ENCODE data around the gene ASAP3. TPM values are rescaled to one million over a fixed set of nuclear protein-coding genes. Genes with fewer than 3 reads are reported as not detected.

Gene ASAP3
- total and polyA plus RNA-seq, 9 of the 15 experiments (the other 6 are each of a cell fraction or from before 2014, with no cell fraction given), result 1.7 to 31.2 (median 17.4) TPM

DNA sequence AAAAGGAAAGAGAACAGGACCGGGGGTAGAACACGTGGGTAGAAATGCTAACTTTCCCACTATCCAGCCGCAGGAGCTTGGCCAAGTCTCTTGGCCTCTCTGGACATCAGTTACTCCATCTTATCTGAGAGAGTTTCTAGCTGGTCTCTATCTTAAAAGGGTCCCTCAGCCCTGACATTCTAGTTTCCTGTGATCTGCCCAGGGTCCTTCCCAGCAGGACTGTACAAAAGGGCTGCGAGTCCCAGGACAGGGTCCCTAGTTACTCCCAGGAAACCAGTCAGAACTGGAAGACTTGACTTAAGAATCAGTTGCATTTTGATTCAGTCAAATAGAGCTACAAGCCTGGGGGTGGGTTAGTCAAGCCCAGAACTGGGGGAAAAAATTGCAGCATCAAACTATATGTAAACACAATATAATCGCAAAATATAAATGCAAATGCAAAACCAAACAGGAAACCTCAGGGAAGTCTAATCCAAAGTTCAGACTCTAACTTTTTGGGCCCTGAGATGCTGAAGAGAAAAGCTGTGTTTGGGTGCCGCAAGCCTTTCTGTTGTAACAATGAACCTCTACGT, 2.9 kb downstream of the ASAP3 start (continued):
- TF ChIP-seq JUND (IDR thresholded peaks at IDR 0.05; ENCODE audit: borderline replicate concordance, low read depth, low read length), result no peak
- TF ChIP-seq JUND (tag; IDR thresholded peaks at IDR 0.05; ENCODE audit: borderline replicate concordance, low read depth, low read length), result 0 out of 3 replicates have a peak, but pooled peaks have one; percentile 22
- no peak for TF ChIP-seq KAT2B (IDR thresholded peaks at IDR 0.05; ENCODE audit: low read depth, low read length)
- TF ChIP-seq, protein P1, sequence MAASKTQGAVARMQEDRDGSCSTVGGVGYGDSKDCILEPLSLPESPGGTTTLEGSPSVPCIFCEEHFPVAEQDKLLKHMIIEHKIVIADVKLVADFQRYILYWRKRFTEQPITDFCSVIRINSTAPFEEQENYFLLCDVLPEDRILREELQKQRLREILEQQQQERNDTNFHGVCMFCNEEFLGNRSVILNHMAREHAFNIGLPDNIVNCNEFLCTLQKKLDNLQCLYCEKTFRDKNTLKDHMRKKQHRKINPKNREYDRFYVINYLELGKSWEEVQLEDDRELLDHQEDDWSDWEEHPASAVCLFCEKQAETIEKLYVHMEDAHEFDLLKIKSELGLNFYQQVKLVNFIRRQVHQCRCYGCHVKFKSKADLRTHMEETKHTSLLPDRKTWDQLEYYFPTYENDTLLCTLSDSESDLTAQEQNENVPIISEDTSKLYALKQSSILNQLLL (CRISPR knock-in tag; IDR thresholded peaks at IDR 0.05; ENCODE audit: borderline replicate concordance), result no peak
- TF ChIP-seq, protein P2, sequence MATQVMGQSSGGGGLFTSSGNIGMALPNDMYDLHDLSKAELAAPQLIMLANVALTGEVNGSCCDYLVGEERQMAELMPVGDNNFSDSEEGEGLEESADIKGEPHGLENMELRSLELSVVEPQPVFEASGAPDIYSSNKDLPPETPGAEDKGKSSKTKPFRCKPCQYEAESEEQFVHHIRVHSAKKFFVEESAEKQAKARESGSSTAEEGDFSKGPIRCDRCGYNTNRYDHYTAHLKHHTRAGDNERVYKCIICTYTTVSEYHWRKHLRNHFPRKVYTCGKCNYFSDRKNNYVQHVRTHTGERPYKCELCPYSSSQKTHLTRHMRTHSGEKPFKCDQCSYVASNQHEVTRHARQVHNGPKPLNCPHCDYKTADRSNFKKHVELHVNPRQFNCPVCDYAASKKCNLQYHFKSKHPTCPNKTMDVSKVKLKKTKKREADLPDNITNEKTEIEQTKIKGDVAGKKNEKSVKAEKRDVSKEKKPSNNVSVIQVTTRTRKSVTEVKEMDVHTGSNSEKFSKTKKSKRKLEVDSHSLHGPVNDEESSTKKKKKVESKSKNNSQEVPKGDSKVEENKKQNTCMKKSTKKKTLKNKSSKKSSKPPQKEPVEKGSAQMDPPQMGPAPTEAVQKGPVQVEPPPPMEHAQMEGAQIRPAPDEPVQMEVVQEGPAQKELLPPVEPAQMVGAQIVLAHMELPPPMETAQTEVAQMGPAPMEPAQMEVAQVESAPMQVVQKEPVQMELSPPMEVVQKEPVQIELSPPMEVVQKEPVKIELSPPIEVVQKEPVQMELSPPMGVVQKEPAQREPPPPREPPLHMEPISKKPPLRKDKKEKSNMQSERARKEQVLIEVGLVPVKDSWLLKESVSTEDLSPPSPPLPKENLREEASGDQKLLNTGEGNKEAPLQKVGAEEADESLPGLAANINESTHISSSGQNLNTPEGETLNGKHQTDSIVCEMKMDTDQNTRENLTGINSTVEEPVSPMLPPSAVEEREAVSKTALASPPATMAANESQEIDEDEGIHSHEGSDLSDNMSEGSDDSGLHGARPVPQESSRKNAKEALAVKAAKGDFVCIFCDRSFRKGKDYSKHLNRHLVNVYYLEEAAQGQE (IDR thresholded peaks at IDR 0.05; ENCODE audit: borderline replicate concordance), result 0 out of 2 replicates have a peak, but pooled peaks have one; percentile 11
- TF ChIP-seq, protein P2 (CRISPR knock-in tag; IDR thresholded peaks at IDR 0.05; ENCODE audit: low read depth), result no peak
- TF ChIP-seq ELF1 (tag; IDR thresholded peaks at IDR 0.05), result no peak
- TF ChIP-seq SP1 (CRISPR knock-in tag; IDR thresholded peaks at IDR 0.05), result no peak
- TF ChIP-seq SIRT6 (IDR thresholded peaks at IDR 0.05; ENCODE audit: low read depth, low read length), result no peak
- no peak for TF ChIP-seq PHB2 (IDR thresholded peaks at IDR 0.05; ENCODE audit: low read depth)
- no peak for TF ChIP-seq ARID3A (IDR thresholded peaks at IDR 0.05; ENCODE audit: borderline replicate concordance, low read depth, low read length)
- no peak for TF ChIP-seq BRF1 (IDR thresholded peaks at IDR 0.05; ENCODE audit: borderline replicate concordance, extremely low read depth, insufficient read length)
- no peak for TF ChIP-seq ZNF778 (CRISPR knock-in tag; IDR thresholded peaks at IDR 0.05)
- no peak for TF ChIP-seq RUNX1 (IDR thresholded peaks at IDR 0.05; ENCODE audit: low read depth)
- no peak for TF ChIP-seq THRAP3 (IDR thresholded peaks at IDR 0.05; ENCODE audit: borderline replicate concordance)
- TF ChIP-seq PTBP1 (IDR thresholded peaks at IDR 0.05; ENCODE audit: low read depth, low read length), result no peak
- TF ChIP-seq MTA2 (IDR thresholded peaks at IDR 0.05; ENCODE audit: low read depth), result no peak
- TF ChIP-seq ZNF175 (CRISPR knock-in tag; IDR thresholded peaks at IDR 0.05; ENCODE audit: low read depth), result no peak
- TF ChIP-seq NR3C1 (CRISPR knock-in tag; IDR thresholded peaks at IDR 0.05), result no peak
